HepG2 (cell line): Measurements from ENCODE around the gene CDKN1A. TPM values are rescaled to one million over a fixed set of nuclear protein-coding genes. Genes with fewer than 3 reads are reported as not detected.
A peak's percentile ranks its signal among the peaks of the same experiment; 100 is the strongest.

Source experiments
- ATAC-seq: fragments of 200-7000 bp; cut with Tn5 transposase; 3 replicates; pipeline ENCODE4 v1.9.1; 2020; ENCODE audit warnings: mild to moderate bottlenecking, moderate library complexity
- BruUV-seq: library from RNA; stranded (reverse); fragments of 400-500 nt; replicated peaks from 2 replicates; lab custom pipeline; 2021; lab: Mats Ljungman, UMichigan
- CTCF ChIA-PET: fragments of 300-600 bp; formaldehyde crosslinking; extraction: SDS; loops from one replicate; lab custom pipeline; 2021; ENCODE audit warnings: low total read pairs, inconsistent platforms, low intra/inter-chr PET ratio; lab: Yijun Ruan, JAX
- POLR2A ChIA-PET: fragments of 350-600 bp; sonication (Branson Sonifier 250); formaldehyde crosslinking; loops from one replicate; lab custom pipeline; 2020; ENCODE audit warnings: antibody characterized with exemption, inconsistent platforms; lab: Yijun Ruan, JAX
- DNase-seq: peaks from one replicate; pipeline ENCODE4 v3.0.0-alpha.2; 2015; ENCODE audit warnings: low spot score
- FAIRE-seq: peaks from 3 replicates; lab custom pipeline; 2011; peaks lifted over from hg19 to GRCh38; lab: Jason Lieb, UNC
- H2AFZ ChIP-seq: one replicate; pipeline ENCODE4 v1.6.1; 2011; ENCODE audit warnings: low read length, inconsistent platforms
- H3K27ac ChIP-seq: fragments of 300-600 bp; 3 replicates; pipeline ENCODE4 v1.8.0; 2011; ENCODE audit warnings: mixed run types, mild to moderate bottlenecking, mixed read lengths, low read length, inconsistent platforms; ENCODE audit not compliant: insufficient read depth; ENCODE audit errors: extremely low read length
- H3K27me3 ChIP-seq, 2 experiments: fragments of 200-600 bp in 1 of 2; 2 replicates in 1 of 2; 3 replicates in 1 of 2; pipeline versions ENCODE4 v1.6.0 to v1.8.0; 2011; ENCODE audit warnings: low read length in 2 of 2, mild to moderate bottlenecking in 2 of 2, moderate library complexity in 2 of 2, inconsistent platforms in 1 of 2; ENCODE audit not compliant: insufficient read depth in 2 of 2, control insufficient read depth in 1 of 2
- H3K36me3 ChIP-seq, 2 experiments: fragments of 200-600 bp in 1 of 2; replicated peaks in 1 of 2; 2 replicates in 1 of 2; 3 replicates in 1 of 2; pipeline versions ENCODE4 v1.5.1 to v1.8.0; 2011; ENCODE audit warnings: low read length in 2 of 2, inconsistent platforms in 1 of 2; ENCODE audit not compliant: insufficient read depth in 2 of 2, control insufficient read depth in 1 of 2
- H3K4me1 ChIP-seq: 2 replicates; pipeline ENCODE4 v1.5.1; 2012; ENCODE audit warnings: low read length, inconsistent platforms; ENCODE audit not compliant: insufficient read depth
- H3K4me2 ChIP-seq: 2 replicates; pipeline ENCODE4 v1.6.0; 2011; ENCODE audit warnings: low read depth, low read length, inconsistent platforms
- H3K4me3 ChIP-seq, 3 experiments: fragments of 200-600 bp in 1 of 3; sonication (generic), shearing (Covaris generic) in 1 of 3; replicated peaks in 1 of 3; 2 replicates each; pipeline ENCODE4 v1.5.1; 2011 to 2016; ENCODE audit warnings: low read length in 3 of 3, inconsistent platforms in 2 of 3, low read depth in 2 of 3, mild to moderate bottlenecking in 2 of 3, control low read depth in 1 of 3, mixed read lengths in 1 of 3; ENCODE audit not compliant: insufficient read depth in 1 of 3
- H3K79me2 ChIP-seq: one replicate; pipeline ENCODE4 v1.6.1; 2011; ENCODE audit warnings: low read length, inconsistent platforms; ENCODE audit not compliant: insufficient read depth
- H3K9ac ChIP-seq: 2 replicates; pipeline ENCODE4 v1.6.0; 2011; ENCODE audit warnings: mild to moderate bottlenecking, low read depth, low read length, inconsistent platforms; ENCODE audit not compliant: insufficient read depth
- H3K9me3 ChIP-seq: 2 replicates; pipeline ENCODE4 v1.5.1; 2012; ENCODE audit warnings: mild to moderate bottlenecking, low read length
- H4K20me1 ChIP-seq: 2 replicates; pipeline ENCODE4 v1.6.0; 2011; ENCODE audit warnings: inconsistent platforms, mild to moderate bottlenecking, low read length, moderate library complexity; ENCODE audit not compliant: insufficient read depth
- BORCS8-MEF2B ChIP-seq: sonication (generic); formaldehyde crosslinking; IDR thresholded peaks from 2 replicates; pipeline ENCODE4 v1.8.0; 2022; ENCODE audit warnings: mild to moderate bottlenecking, missing genetic modification reagents
- DNMT3B ChIP-seq: conservative IDR thresholded peaks from 2 replicates; pipeline ENCODE4 v1.6.1; 2016; ENCODE audit warnings: missing biosample characterization, control low read depth
- ELF1 ChIP-seq: sonication (generic); formaldehyde crosslinking; IDR thresholded peaks from 2 replicates; pipeline ENCODE4 v1.4.0; 2020; ENCODE audit warnings: missing genetic modification reagents
- FOSL1 ChIP-seq: sonication (generic); formaldehyde crosslinking; IDR thresholded peaks from 2 replicates; pipeline ENCODE4 v1.9.0; 2021; ENCODE audit warnings: missing genetic modification reagents, borderline replicate concordance
- FOXA1 ChIP-seq, 2 experiments: fragments of 450-650 bp in 1 of 2; sonication (generic) in 1 of 2; formaldehyde crosslinking in 1 of 2; IDR thresholded peaks; 2 replicates each; pipeline versions ENCODE4 v1.4.0 to v1.6.1; 2016 to 2020; ENCODE audit warnings: missing genetic modification reagents in 1 of 2
- FOXC1 ChIP-seq: sonication (generic); formaldehyde crosslinking; IDR thresholded peaks from 2 replicates; pipeline ENCODE4 v1.8.0; 2022; ENCODE audit warnings: mild to moderate bottlenecking, missing genetic modification reagents, borderline replicate concordance
- HNRNPUL1 ChIP-seq: fragments of 200-400 bp; formaldehyde crosslinking; IDR thresholded peaks from 2 replicates; pipeline ENCODE4 v1.6.1; 2017; ENCODE audit warnings: low read depth, mild to moderate bottlenecking, low read length, moderate library complexity
- MXD1 ChIP-seq: sonication (generic); formaldehyde crosslinking; IDR thresholded peaks from 2 replicates; pipeline ENCODE4 v1.4.0; 2020; ENCODE audit warnings: mild to moderate bottlenecking, missing genetic modification reagents
- NPAS2 ChIP-seq: sonication (generic); formaldehyde crosslinking; IDR thresholded peaks from 2 replicates; pipeline ENCODE4 v1.8.0; 2022; ENCODE audit warnings: mild to moderate bottlenecking, missing genetic modification reagents, borderline replicate concordance
- PHF8 ChIP-seq: sonication (generic); formaldehyde crosslinking; IDR thresholded peaks from 2 replicates; pipeline ENCODE4 v1.5.0; 2020; ENCODE audit warnings: missing genetic modification reagents
- POLR2AphosphoS5 ChIP-seq: IDR thresholded peaks from 2 replicates; pipeline ENCODE4 v1.6.1; 2012; ENCODE audit warnings: low read depth, low read length
- POLR2G ChIP-seq: fragments of 200-400 bp; formaldehyde crosslinking; IDR thresholded peaks from 2 replicates; pipeline ENCODE4 v1.6.1; 2018; ENCODE audit warnings: mild to moderate bottlenecking, low read depth, low read length, moderate library complexity
- ZNF143 ChIP-seq: sonication (generic); formaldehyde crosslinking; IDR thresholded peaks from 2 replicates; pipeline ENCODE4 v1.4.0; 2020; ENCODE audit warnings: missing genetic modification reagents
- WGBS: methylation state at CpG from one replicate; pipeline ENCODE4 v1.1.6; 2017; ENCODE audit warnings: low lambda C conversion rate; 5-methylcytosine and 5-hydroxymethylcytosine counted together
- in situ Hi-C: cut with HindIII; loops from 2 replicates; pipeline ENCODE4 v1.10.0; 2017; ENCODE audit warnings: low pct_unique_long_range_greater_than_20kb; ENCODE audit not compliant: extremely low pct_ligation_motif_present
- intact Hi-C: fragments of 100-400 bp; cut with micrococcal nuclease; formaldehyde crosslinking; loops from one replicate; pipeline ENCODE4 v1.10.0; 2022; ENCODE audit not compliant: unreplicated experiment
- polyA plus RNA-seq, 8 experiments: library from polyadenylated mRNA; depleted of rRNA in 3 of 8; stranded (reverse) in 7 of 8; unstranded in 1 of 8; fragments of >200 nt; fragmentation: Illumina TruSeq in 4 of 8; extraction: Trizol in 4 of 8; gene quantifications; 2 replicates each; pipeline versions ENCODE4 v1.2.1 to v1.2.3, GENCODE V29; 2011 to 2016; ENCODE audit warnings: low read depth in 4 of 8, missing spikeins in 1 of 8, mixed read lengths in 1 of 8; ENCODE audit not compliant: insufficient read depth in 1 of 8
- total RNA-seq, 5 experiments: library from RNA; depleted of rRNA; stranded (reverse); fragments of >200 nt; fragmentation: Illumina TruSeq; extraction: Trizol; gene quantifications; 2 replicates each; pipeline ENCODE4 v1.2.3, GENCODE V29; 2016; ENCODE audit warnings: low read depth in 1 of 5
- TF ChIP-seq, protein P1 (sequence below): sonication (generic); formaldehyde crosslinking; IDR thresholded peaks from 2 replicates; pipeline ENCODE4 v1.5.0; 2020; ENCODE audit warnings: mild to moderate bottlenecking, low read depth, missing genetic modification reagents, borderline replicate concordance
- TF ChIP-seq, protein P2 (sequence below): sonication (generic); formaldehyde crosslinking; IDR thresholded peaks from 2 replicates; pipeline ENCODE4 v1.4.0; 2020; ENCODE audit warnings: missing genetic modification reagents
- TF ChIP-seq, protein P3 (sequence below): sonication (generic); formaldehyde crosslinking; IDR thresholded peaks from 2 replicates; pipeline ENCODE4 v1.5.0; 2020; ENCODE audit warnings: missing genetic modification reagents

Gene CDKN1A
- total and polyA plus RNA-seq, 2 of the 13 experiments (the other 11 are each of a cell fraction or from before 2014, with no cell fraction given): 60.7 to 92.1 TPM

DNA sequence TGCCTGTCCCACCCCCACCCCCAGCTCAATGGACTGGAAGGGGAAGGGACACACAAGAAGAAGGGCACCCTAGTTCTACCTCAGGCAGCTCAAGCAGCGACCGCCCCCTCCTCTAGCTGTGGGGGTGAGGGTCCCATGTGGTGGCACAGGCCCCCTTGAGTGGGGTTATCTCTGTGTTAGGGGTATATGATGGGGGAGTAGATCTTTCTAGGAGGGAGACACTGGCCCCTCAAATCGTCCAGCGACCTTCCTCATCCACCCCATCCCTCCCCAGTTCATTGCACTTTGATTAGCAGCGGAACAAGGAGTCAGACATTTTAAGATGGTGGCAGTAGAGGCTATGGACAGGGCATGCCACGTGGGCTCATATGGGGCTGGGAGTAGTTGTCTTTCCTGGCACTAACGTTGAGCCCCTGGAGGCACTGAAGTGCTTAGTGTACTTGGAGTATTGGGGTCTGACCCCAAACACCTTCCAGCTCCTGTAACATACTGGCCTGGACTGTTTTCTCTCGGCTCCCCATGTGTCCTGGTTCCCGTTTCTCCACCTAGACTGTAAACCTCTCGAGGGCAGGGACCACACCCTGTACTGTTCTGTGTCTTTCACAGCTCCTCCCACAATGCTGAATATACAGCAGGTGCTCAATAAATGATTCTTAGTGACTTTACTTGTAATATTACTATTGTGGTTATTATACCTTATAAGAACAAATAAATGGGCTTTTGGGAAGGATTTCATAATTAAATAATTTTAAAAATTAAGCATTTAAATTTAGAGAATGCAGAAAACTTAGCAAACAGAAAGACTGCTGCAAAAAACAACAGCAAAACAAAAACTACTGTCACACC, 8.4 kb downstream of the CDKN1A start:
- in situ Hi-C loops: no loop called here
- DNase-seq: no peak
- Histone ChIP-seq H3K36me3 (peaks cover 28 to 49% of the 10 kb centered on the region in 2 experiments), H3K4me1 (peaks cover 21% of the 10 kb centered on the region), H3K27me3 (peaks cover 6 to 27% of the 10 kb centered on the region in 2 experiments; a peak in 3 of 5 replicates), H3K4me2 (no peak overlapping the region), H3K9me3 (no peaks in the 10 kb centered on the region), H3K27ac (no peak overlapping the region), H3K9ac (no peak overlapping the region), H3K79me2 (peaks cover 14% of the 10 kb centered on the region), H2AFZ (no peak overlapping the region), H4K20me1 (peaks cover 56% of the 10 kb centered on the region), H3K4me3 (no peak overlapping the region)
- intact Hi-C loops: no loop called here
- ChIA-PET CTCF (no interaction called here), POLR2A (interaction anchor here (1.0 to 2.4 kb wide), 3 partner anchors 9 to 43 kb away, joined by 4 to 10 read pairs (median 9); partner anchors contain the start of gene CDKN1A)
- BruUV-seq: no TSS peak
- no peak for ATAC-seq
- FAIRE-seq: no peak
- 94% methylated on average over 10 of the region's 10 CpGs for WGBS
- TF ChIP-seq PHF8 (no peak), HNRNPUL1 (no peak), DNMT3B (CRISPR knock-in tag) (no peak), FOSL1 (CRISPR knock-in tag) (no peak), ELF1 (no peak), BORCS8-MEF2B (CRISPR knock-in tag) (peak; percentile 54; the same call in 1 of the 2 replicates), POLR2AphosphoS5 (0 out of 2 replicates have a peak, but pooled peaks have one; percentile 35), MXD1 (CRISPR knock-in tag) (no peak), FOXC1 (CRISPR knock-in tag) (0 out of 2 replicates have a peak, but pooled peaks have one; percentile 37), ZNF143 (no peak), POLR2G (peak; percentile 38), NPAS2 (CRISPR knock-in tag) (no peak), FOXA1 (IDR thresholded peaks at IDR 0.05) (no peak), FOXA1 (CRISPR knock-in tag; IDR thresholded peaks at IDR 0.05) (no peak)
- TF ChIP-seq, protein P1, sequence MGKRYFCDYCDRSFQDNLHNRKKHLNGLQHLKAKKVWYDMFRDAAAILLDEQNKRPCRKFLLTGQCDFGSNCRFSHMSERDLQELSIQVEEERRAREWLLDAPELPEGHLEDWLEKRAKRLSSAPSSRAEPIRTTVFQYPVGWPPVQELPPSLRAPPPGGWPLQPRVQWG (CRISPR knock-in tag): no peak
- TF ChIP-seq, protein P2, sequence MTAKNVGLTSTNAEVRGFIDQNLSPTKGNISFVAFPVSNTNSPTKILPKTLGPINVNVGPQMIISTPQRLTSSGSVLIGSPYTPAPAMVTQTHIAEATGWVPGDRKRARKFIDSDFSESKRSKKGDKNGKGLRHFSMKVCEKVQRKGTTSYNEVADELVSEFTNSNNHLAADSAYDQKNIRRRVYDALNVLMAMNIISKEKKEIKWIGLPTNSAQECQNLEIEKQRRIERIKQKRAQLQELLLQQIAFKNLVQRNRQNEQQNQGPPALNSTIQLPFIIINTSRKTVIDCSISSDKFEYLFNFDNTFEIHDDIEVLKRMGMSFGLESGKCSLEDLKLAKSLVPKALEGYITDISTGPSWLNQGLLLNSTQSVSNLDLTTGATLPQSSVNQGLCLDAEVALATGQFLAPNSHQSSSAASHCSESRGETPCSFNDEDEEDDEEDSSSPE: no peak
- TF ChIP-seq, protein P3, sequence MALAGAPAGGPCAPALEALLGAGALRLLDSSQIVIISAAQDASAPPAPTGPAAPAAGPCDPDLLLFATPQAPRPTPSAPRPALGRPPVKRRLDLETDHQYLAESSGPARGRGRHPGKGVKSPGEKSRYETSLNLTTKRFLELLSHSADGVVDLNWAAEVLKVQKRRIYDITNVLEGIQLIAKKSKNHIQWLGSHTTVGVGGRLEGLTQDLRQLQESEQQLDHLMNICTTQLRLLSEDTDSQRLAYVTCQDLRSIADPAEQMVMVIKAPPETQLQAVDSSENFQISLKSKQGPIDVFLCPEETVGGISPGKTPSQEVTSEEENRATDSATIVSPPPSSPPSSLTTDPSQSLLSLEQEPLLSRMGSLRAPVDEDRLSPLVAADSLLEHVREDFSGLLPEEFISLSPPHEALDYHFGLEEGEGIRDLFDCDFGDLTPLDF (CRISPR knock-in tag): no peak
